DOHH2 (cell line): ENCODE data around the gene LSM5.

Experiments used
- H3F3A ChIP-seq: fragments of 200-600 bp; sonication (generic), shearing (Covaris generic); 2 replicates; pipeline ENCODE4 v1.6.0; 2016; ENCODE audit warnings: antibody characterized with exemption, mild to moderate bottlenecking; ENCODE audit not compliant: control insufficient read depth, insufficient read depth
- H3K27ac ChIP-seq: fragments of 200-600 bp; sonication (generic); 2 replicates; pipeline ENCODE4 v1.5.1; 2014; ENCODE audit warnings: low read depth, mild to moderate bottlenecking, low read length, moderate library complexity
- H3K27me3 ChIP-seq: fragments of 200-600 bp; sonication (generic); 2 replicates; pipeline ENCODE4 v1.6.1; 2014; ENCODE audit warnings: mild to moderate bottlenecking, low read length, mixed read lengths; ENCODE audit not compliant: control insufficient read depth
- H3K36me3 ChIP-seq: fragments of 200-600 bp; sonication (generic); 2 replicates; pipeline ENCODE4 v1.6.1; 2014; ENCODE audit warnings: mild to moderate bottlenecking, low read length, moderate library complexity, mixed read lengths; ENCODE audit not compliant: control insufficient read depth
- H3K4me1 ChIP-seq: fragments of 200-600 bp; sonication (generic); 2 replicates; pipeline ENCODE4 v1.6.1; 2014; ENCODE audit warnings: mild to moderate bottlenecking, low read length, mixed read lengths; ENCODE audit not compliant: control insufficient read depth
- H3K4me2 ChIP-seq: fragments of 200-600 bp; sonication (generic); 2 replicates; pipeline ENCODE4 v1.6.0; 2014; ENCODE audit warnings: mild to moderate bottlenecking, low read length, moderate library complexity
- H3K4me3 ChIP-seq: fragments of 200-600 bp; sonication (generic); 2 replicates; pipeline ENCODE4 v1.5.1; 2014; ENCODE audit warnings: mild to moderate bottlenecking, low read length, mixed read lengths
- H3K79me2 ChIP-seq: fragments of 200-600 bp; sonication (generic); 2 replicates; pipeline ENCODE4 v1.6.1; 2014; ENCODE audit warnings: mild to moderate bottlenecking, low read length, mixed read lengths; ENCODE audit not compliant: control insufficient read depth
- H3K9me2 ChIP-seq: fragments of 200-600 bp; sonication (generic); replicated peaks from 2 replicates; pipeline ENCODE4 v1.6.1; 2014; ENCODE audit warnings: mild to moderate bottlenecking, low read length, mixed read lengths; ENCODE audit not compliant: control insufficient read depth
- H3K9me3 ChIP-seq: fragments of 200-600 bp; sonication (generic); 2 replicates; pipeline ENCODE4 v1.6.1; 2014; ENCODE audit warnings: antibody characterized with exemption, low read length, mixed read lengths; ENCODE audit not compliant: control insufficient read depth, insufficient read depth
- H4K20me1 ChIP-seq: fragments of 200-600 bp; sonication (generic); 2 replicates; pipeline ENCODE4 v1.6.0; 2014; ENCODE audit warnings: low read depth, mild to moderate bottlenecking, antibody characterized with exemption, low read length, moderate library complexity; ENCODE audit not compliant: control insufficient read depth, insufficient read depth
- EZH2phosphoT487 ChIP-seq: fragments of 200-600 bp; sonication (generic); IDR thresholded peaks from 2 replicates; pipeline ENCODE4 v1.6.1; 2017; ENCODE audit warnings: borderline replicate concordance, mild to moderate bottlenecking, antibody characterized with exemption, low read length, moderate library complexity, mixed read lengths
- TF ChIP-seq, protein P1 (sequence below): fragments of 200-600 bp; sonication (generic); IDR thresholded peaks from one replicate; pipeline ENCODE4 v1.5.1; 2014; ENCODE audit warnings: antibody characterized with exemption, mild to moderate bottlenecking, low read depth, low read length; ENCODE audit not compliant: poor library complexity, severe bottlenecking

LSM5 gene

DNA sequence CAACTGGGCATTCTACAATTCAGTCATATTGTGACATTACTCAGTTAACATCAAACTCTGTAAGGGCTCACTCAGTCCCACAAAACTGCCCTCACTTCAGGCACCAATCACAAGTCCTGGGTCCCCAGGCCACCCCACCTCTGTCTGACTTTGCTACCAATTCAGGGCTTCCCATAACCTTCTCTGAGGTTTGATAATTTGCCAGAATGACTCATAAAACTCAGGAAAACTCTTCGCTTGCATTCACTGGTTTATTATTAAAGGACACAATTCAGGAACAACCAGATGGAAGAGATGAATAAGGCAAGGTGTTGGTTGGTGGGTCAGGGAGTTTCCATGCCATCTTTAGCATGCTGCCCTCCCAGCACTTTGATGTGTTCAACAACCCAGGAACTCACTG is 46.4 kb upstream of the LSM5 start:
- no peak for TF ChIP-seq EZH2phosphoT487
- TF ChIP-seq, protein P1, sequence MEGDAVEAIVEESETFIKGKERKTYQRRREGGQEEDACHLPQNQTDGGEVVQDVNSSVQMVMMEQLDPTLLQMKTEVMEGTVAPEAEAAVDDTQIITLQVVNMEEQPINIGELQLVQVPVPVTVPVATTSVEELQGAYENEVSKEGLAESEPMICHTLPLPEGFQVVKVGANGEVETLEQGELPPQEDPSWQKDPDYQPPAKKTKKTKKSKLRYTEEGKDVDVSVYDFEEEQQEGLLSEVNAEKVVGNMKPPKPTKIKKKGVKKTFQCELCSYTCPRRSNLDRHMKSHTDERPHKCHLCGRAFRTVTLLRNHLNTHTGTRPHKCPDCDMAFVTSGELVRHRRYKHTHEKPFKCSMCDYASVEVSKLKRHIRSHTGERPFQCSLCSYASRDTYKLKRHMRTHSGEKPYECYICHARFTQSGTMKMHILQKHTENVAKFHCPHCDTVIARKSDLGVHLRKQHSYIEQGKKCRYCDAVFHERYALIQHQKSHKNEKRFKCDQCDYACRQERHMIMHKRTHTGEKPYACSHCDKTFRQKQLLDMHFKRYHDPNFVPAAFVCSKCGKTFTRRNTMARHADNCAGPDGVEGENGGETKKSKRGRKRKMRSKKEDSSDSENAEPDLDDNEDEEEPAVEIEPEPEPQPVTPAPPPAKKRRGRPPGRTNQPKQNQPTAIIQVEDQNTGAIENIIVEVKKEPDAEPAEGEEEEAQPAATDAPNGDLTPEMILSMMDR = no peak
- H3K36me3 ChIP-seq = peaks cover 8% of the 10 kb centered on the region
- no peak overlapping the region for H3K4me3 ChIP-seq
- H4K20me1 ChIP-seq = peaks cover 5% of the 10 kb centered on the region; the same call in 1 of the 2 replicates
- H3K4me2 ChIP-seq = no peak overlapping the region
- no peaks in the 10 kb centered on the region for H3F3A ChIP-seq
- peaks cover 47% of the 10 kb centered on the region for H3K79me2 ChIP-seq
- H3K4me1 ChIP-seq = no peaks in the 10 kb centered on the region
- H3K27me3 ChIP-seq = no peaks in the 10 kb centered on the region
- H3K9me3 ChIP-seq = no peaks in the 10 kb centered on the region
- no peak overlapping the region for H3K27ac ChIP-seq
- H3K9me2 ChIP-seq = no peaks in the 10 kb centered on the region

DNA sequence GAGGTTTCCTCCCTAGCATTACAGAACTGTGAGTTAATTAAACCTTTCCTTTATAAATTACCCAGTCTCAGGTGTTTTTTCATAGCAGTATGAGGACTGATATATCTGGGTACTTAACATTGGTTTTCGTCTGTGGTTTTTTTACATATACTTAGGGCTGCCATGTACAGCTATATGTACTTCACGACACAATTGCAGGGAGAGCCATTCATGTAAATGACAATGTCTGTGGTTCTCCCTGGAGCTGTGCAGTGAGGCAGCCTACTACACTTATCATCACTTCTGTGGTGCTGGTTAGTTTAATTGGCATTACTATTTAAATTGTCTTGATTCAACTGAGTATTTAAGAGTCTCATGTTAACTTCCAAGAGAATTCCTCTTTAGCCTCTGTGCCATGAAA is 45.8 kb upstream of the LSM5 start:
- H3K27ac ChIP-seq = no peak overlapping the region
- no peaks in the 10 kb centered on the region for H3K9me2 ChIP-seq
- TF ChIP-seq, protein P1 = no peak
- TF ChIP-seq EZH2phosphoT487 = no peak
- H3K27me3 ChIP-seq = no peaks in the 10 kb centered on the region
- H3K36me3 ChIP-seq = peaks cover 12% of the 10 kb centered on the region
- H3K79me2 ChIP-seq = peaks cover 47% of the 10 kb centered on the region
- no peaks in the 10 kb centered on the region for H3K9me3 ChIP-seq
- no peak overlapping the region for H3K4me3 ChIP-seq
- peaks cover 5% of the 10 kb centered on the region; the same call in 1 of the 2 replicates for H4K20me1 ChIP-seq
- no peaks in the 10 kb centered on the region for H3K4me1 ChIP-seq
- no peaks in the 10 kb centered on the region for H3F3A ChIP-seq
- H3K4me2 ChIP-seq = no peak overlapping the region

DNA sequence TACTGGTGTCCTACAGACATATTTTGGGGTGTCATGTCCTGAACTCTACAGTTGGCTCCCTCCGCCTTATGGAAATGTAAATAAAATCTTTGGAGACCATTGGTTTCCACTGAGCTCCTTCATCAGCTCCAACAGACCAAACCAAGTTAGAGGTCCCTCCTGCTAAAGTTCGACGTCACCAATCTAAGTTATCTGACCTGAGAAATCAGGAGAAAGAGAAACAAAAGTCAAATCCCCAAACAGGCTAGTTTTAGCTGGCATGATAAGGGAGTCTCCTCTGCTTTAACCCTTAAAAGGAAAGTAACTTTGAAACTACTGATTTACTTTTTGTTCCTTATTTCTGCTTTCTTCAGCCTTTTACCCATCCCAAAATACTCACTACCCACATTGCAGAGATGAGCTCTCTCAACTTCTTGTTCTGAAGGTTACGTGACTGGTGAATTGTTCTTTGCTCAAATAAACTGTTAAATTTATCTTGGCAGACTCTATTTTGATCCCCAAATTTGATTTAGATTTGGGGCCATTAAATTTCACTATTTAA is 45.1 kb upstream of the LSM5 start:
- H3K27me3 ChIP-seq = no peaks in the 10 kb centered on the region
- peaks cover 5% of the 10 kb centered on the region; the same call in 1 of the 2 replicates for H4K20me1 ChIP-seq
- H3K79me2 ChIP-seq = peaks cover 43% of the 10 kb centered on the region
- H3F3A ChIP-seq = no peaks in the 10 kb centered on the region
- no peaks in the 10 kb centered on the region for H3K9me2 ChIP-seq
- H3K4me2 ChIP-seq = no peak overlapping the region
- peaks cover 12% of the 10 kb centered on the region for H3K36me3 ChIP-seq
- no peak overlapping the region for H3K27ac ChIP-seq
- H3K9me3 ChIP-seq = no peaks in the 10 kb centered on the region
- no peaks in the 10 kb centered on the region for H3K4me1 ChIP-seq
- H3K4me3 ChIP-seq = no peak overlapping the region
- TF ChIP-seq EZH2phosphoT487 = no peak
- TF ChIP-seq, protein P1 = no peak
